Upper lobe of right lung (tissue), 1 donor: ENCODE results near the gene CCT3. TPM values are rescaled to one million over a fixed set of nuclear protein-coding genes. Genes with fewer than 3 reads are reported as not detected.

Experiments
- ATAC-seq: fragments of 200-7000 bp; cut with Tn5 transposase; one replicate; pipeline ENCODE4 v1.9.1; 2020; ENCODE audit warnings: mild to moderate bottlenecking, moderate library complexity
- DNase-seq: peaks from one replicate; pipeline ENCODE4 v3.0.0-alpha.2; 2020
- H3K27ac ChIP-seq: fragments of 200-600 bp; one replicate; pipeline ENCODE4 v1.8.0; 2022
- H3K27me3 ChIP-seq: fragments of 200-600 bp; one replicate; pipeline ENCODE4 v1.8.0; 2022; ENCODE audit warnings: mild to moderate bottlenecking
- H3K36me3 ChIP-seq: fragments of 200-600 bp; one replicate; pipeline ENCODE4 v1.8.0; 2022
- H3K4me1 ChIP-seq: fragments of 200-600 bp; one replicate; pipeline ENCODE4 v1.8.0; 2022
- H3K4me3 ChIP-seq: fragments of 200-600 bp; one replicate; pipeline ENCODE4 v1.8.0; 2022; ENCODE audit warnings: mild to moderate bottlenecking
- H3K9me3 ChIP-seq: fragments of 200-600 bp; one replicate; pipeline ENCODE4 v1.8.0; 2022
- CTCF ChIP-seq: fragments of 200-600 bp; IDR thresholded peaks from one replicate; pipeline ENCODE4 v1.8.0; 2022; ENCODE audit warnings: antibody characterized with exemption
- intact Hi-C: fragments of 100-400 bp; cut with DNase I; formaldehyde crosslinking; loops from one replicate; pipeline ENCODE4 v1.11.0; 2022
- total RNA-seq: library from RNA; stranded (reverse); fragmentation: NEBNext Ultra II Directional; extraction: Animal tissue kit (Norgen Biotek cat#: 25700); gene quantifications from one replicate; pipeline ENCODE4 v1.2.1, GENCODE V29; 2021
- donor health status: DM: no; HTN: yes; CAD: no; lungs with severe emphysema.

CCT3 gene
- total RNA-seq, 1 donor from 2014 or later: 120 TPM

GRCh38 chr1:156286061-156286460 is 52.0 kb downstream of the CCT3 start:
- no peak for DNase-seq

GRCh38 chr1:156285437-156285836 is 52.7 kb downstream of the CCT3 start:
- intact Hi-C loops: no loop called here
- H3K27me3 ChIP-seq: no peaks in the 10 kb centered on the region
- no peaks in the 10 kb centered on the region for H3K36me3 ChIP-seq
- no peak for DNase-seq
- H3K27ac ChIP-seq: no peak overlapping the region
- H3K4me1 ChIP-seq: peaks cover 24% of the 10 kb centered on the region
- H3K4me3 ChIP-seq: no peak overlapping the region
- ATAC-seq: no peak
- no peak for TF ChIP-seq CTCF
- no peaks in the 10 kb centered on the region for H3K9me3 ChIP-seq

More at GRCh38 chr1:156286061-156286460, 52.0 kb downstream of the CCT3 start:
- Histone ChIP-seq H3K4me1 (peaks cover 18% of the 10 kb centered on the region), H3K27ac (no peak overlapping the region), H3K9me3 (no peaks in the 10 kb centered on the region), H3K36me3 (no peaks in the 10 kb centered on the region), H3K4me3 (no peak overlapping the region), H3K27me3 (no peaks in the 10 kb centered on the region)
- intact Hi-C loops: no loop called here
- no peak for ATAC-seq
- TF ChIP-seq CTCF: no peak

- Histone ChIP-seq H3K27ac (no peak overlapping the region), H3K9me3 (no peaks in the 10 kb centered on the region), H3K36me3 (peaks cover 5% of the 10 kb centered on the region), H3K27me3 (no peaks in the 10 kb centered on the region), H3K4me1 (peaks cover 25% of the 10 kb centered on the region), H3K4me3 (no peak overlapping the region)
- ATAC-seq (no peak), DNase-seq (no peak)
- TF ChIP-seq CTCF: no peak
- intact Hi-C loops: no loop called here
Measured at GRCh38 chr1:156284757-156285156, 53.3 kb downstream of the CCT3 start.

GRCh38 chr1:156284112-156284511 is 54.0 kb downstream of the CCT3 start, which contains the start of gene TMEM79:
Gene TMEM79 (plus strand): TSS chr1:156284325. CDS start chr1:156285227, 902 bp downstream.
- DNase-seq: no peak
- peak within 1 kb of the TSS; percentile 88 for H3K27ac ChIP-seq
- no peak for ATAC-seq
- peak within 1 kb of the TSS; percentile 67 for H3K4me3 ChIP-seq
- intact Hi-C loops: no loop called here
- no peaks in the 10 kb centered on the region for H3K27me3 ChIP-seq
- TF ChIP-seq CTCF: no peak
- peaks cover 25% of the 10 kb centered on the region for H3K4me1 ChIP-seq
- H3K36me3 ChIP-seq: peaks cover 10% of the 10 kb centered on the region
- no peaks in the 10 kb centered on the region for H3K9me3 ChIP-seq

- TF ChIP-seq CTCF: no peak
- no peak for DNase-seq
- H3K27ac ChIP-seq: no peak overlapping the region
- no peak for ATAC-seq
- H3K27me3 ChIP-seq: no peaks in the 10 kb centered on the region
- peaks cover 15% of the 10 kb centered on the region for H3K36me3 ChIP-seq
- intact Hi-C loops: no loop called here
- H3K9me3 ChIP-seq: no peaks in the 10 kb centered on the region
- H3K4me3 ChIP-seq: peak overlapping the region; percentile 67
- peaks cover 25% of the 10 kb centered on the region for H3K4me1 ChIP-seq
Measured at GRCh38 chr1:156283521-156283920, 54.6 kb downstream of the CCT3 start.
